GM18951 (cell line): ENCODE results near the gene P3H1.
"Not testable (repeated sequence)": the region's sequence is repeated elsewhere in the genome, so short reads cannot be mapped to it uniquely, and the experiment has no call there.

Experiments used
- POLR2A ChIP-seq: IDR thresholded peaks from 4 replicates; pipeline ENCODE4 v1.6.1; 2011; ENCODE audit warnings: mild to moderate bottlenecking; ENCODE audit not compliant: insufficient read length, insufficient read depth; ENCODE audit errors: extremely low read depth
- in situ Hi-C: fragments of 300-500 bp; cut with MboI; formaldehyde crosslinking; loops from one replicate; pipeline ENCODE4 v1.12.0; 2022; ENCODE audit warnings: low sequenced_read_pairs, mixed read lengths, inconsistent platforms; ENCODE audit not compliant: unreplicated experiment

The P3H1 gene

GRCh38 chr1:42765832-42766740, 742 bp downstream of the P3H1 start:
- TF ChIP-seq POLR2A = no peak
- in situ Hi-C loops = no loop called here

- TF ChIP-seq POLR2A = no peak
- in situ Hi-C loops = no loop called here
These were observed 1.6 kb downstream of the P3H1 start for GRCh38 chr1:42765269-42765668.

DNA sequence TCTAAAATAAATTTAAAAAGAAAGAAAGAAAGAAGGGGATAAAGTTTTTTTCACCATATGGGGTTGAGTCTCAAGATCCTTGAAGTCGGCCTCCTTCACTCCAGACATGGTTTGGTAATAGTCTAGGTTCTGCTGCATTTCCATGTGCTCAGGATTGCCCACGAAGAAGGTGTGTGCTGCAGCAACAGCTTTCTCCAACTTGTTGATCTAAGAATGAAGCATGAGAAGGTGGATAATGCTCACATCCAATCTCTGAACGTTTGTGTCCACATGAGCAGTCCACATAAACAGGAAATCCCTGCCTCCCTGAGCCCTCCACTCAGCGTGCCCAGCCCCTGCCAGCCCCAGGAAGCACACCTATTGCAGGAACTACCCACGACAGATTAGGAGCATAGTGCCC, 4.6 kb downstream of the P3H1 start:
- in situ Hi-C loops = no loop called here
- TF ChIP-seq POLR2A = no peak

DNA sequence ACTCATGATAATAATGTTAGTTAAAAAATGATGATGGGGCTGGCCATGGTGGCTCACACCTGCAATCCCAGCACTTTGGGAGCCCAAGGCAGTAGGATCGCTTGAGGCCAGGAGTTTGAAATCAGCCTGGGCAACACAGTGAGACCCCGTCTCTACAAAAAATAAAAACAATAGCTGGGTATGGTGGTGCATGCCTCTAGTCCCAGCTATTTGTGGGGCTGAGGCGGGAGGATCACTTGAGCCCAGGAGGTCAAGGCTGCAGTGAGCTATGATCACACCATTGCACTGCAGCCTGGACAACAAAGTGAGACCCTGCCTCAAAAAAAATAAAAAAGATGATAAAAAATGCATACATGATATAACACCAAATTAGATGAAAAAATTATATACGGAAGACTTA, 5.3 kb downstream of the P3H1 start:
- no peak for TF ChIP-seq POLR2A
- in situ Hi-C loops = no loop called here

DNA sequence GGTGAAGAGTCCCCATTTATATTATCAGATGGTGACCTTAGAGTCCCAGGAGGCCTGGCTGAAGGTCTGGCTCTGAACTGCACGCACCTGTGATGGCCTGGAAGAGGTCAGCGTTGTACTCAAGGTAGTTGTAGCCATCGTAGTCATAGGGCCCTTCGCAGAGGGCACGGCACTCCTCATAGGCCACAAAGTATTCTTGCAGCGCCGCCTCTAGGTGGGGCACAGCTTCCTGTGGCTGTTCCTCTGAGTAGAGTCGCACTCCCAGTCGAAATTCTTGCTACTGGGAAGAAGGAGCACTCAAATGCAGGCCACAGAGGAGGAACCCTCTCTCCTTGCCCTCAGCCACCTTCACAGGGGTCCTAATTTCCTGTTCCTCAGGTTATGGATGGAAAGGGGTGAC, 7.7 kb downstream of the P3H1 start:
- TF ChIP-seq POLR2A = no peak
- in situ Hi-C loops = no loop called here

DNA sequence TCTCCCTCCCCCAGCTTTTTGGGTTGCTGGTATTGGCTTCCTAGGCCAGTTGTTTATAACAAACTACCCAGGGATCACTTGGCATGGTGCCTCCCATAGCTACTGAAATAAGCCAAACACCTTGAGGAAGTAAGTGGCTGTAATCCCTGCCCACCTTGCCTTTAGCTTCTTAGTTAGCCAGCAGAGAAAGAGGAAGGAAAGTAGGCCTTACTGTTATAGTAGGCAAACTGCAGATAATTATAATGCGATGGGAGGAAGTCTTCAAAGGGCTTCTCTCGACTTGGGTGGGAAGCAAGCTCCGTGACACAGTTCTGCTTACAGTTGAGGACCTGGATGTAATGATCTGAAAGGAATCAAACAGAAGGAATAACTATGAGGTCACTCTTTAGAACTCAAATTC, 8.2 kb downstream of the P3H1 start:
- no peak for TF ChIP-seq POLR2A
- in situ Hi-C loops = no loop called here

GRCh38 chr1:42757892-42758275, 8.9 kb downstream of the P3H1 start:
- in situ Hi-C loops = no loop called here
- no peak for TF ChIP-seq POLR2A

GRCh38 chr1:42756956-42757891, 9.6 kb downstream of the P3H1 start:
- TF ChIP-seq POLR2A = no peak
- in situ Hi-C loops = no loop called here

GRCh38 chr1:42753070-42753469, 13.8 kb downstream of the P3H1 start:
- in situ Hi-C loops = no loop called here
- TF ChIP-seq POLR2A = no peak

DNA sequence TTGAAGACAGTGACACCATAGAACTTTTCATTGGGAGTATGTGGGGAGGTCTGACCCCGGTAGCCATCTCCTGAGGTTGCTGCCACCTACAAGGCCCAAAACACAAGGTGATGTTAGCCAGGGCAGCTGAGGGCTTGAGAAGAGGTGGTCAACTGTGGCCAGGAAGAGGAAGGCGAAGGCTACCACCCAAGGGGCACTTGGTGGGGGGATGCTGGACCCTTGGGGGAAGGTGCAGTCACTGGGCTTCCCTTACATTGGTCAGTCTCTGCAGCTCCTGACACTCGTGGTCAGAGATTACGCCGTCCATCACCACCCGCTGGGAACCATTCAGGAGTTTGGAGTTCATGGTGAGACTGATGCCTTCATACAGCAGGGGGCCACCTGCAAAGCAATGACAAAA, 14.5 kb downstream of the P3H1 start:
- in situ Hi-C loops = no loop called here
- no peak for TF ChIP-seq POLR2A

DNA sequence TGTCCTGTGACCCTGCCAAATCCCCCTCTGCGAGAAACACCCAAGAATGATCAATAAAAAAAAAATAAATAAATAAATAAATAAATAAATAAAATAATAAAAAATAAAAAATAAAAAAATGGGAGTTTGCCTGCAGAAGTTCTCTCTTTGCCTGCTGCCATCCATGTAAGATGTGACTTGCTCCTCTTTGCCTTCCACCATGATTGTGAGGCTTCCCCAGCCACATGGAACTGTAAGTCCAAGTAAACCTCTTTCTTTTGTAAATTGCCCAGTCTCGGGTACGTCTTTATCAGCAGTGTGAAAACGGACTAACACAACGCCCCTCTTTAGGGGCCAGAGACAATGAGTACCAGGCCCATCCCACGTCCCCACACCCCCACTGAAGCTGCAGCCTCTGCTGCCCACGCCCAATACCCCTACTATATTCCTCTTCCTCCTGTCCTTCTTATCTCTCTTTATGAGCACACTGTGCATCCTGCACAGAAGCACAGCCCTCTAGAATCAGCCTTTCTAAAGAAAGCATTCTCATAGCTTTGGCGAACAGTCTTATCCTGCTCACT, 15.2 kb downstream of the P3H1 start:
- in situ Hi-C loops = not testable (repeated sequence)

GRCh38 chr1:42750041-42750440, 16.8 kb downstream of the P3H1 start:
- in situ Hi-C loops = no loop called here
- TF ChIP-seq POLR2A = no peak
